ENCODE data around the gene BICDL1.

Gene BICDL1

GRCh38 chr12:120121766-120122293, 132.8 kb downstream of the BICDL1 start:
- no peak overlapping the region for H2BK5ac ChIP-seq (ENCODE audit: low read depth, low read length, poor library complexity)
- no peak overlapping the region for H3K4me2 ChIP-seq (ENCODE audit: low read length)
- no peak overlapping the region for H4K91ac ChIP-seq (ENCODE audit: low read depth, low read length)
- H3K23ac ChIP-seq (ENCODE audit: low read length) = no peak overlapping the region
- no CpG with 5 or more reads among the region's 4 CpGs for WGBS (ENCODE audit: extremely low coverage, insufficient coverage, insufficient read length)
- H3K9me3 ChIP-seq (ENCODE audit: insufficient read depth, low read depth, low read length) = no peaks in the 10 kb centered on the region
- H3K79me1 ChIP-seq (ENCODE audit: low read length) = peaks cover 6% of the 10 kb centered on the region
- H3K36me3 ChIP-seq (ENCODE audit: control insufficient read depth in 1 of 2, insufficient read depth in 2 of 2, low read length in 2 of 2) = peaks cover 3 to 7% of the 10 kb centered on the region in 2 experiments
- no peak overlapping the region for H3K4me3 ChIP-seq (ENCODE audit: low read depth, low read length)
- no peak for DNase-seq
- no peak overlapping the region for H3K14ac ChIP-seq (ENCODE audit: low read length)
- H4K8ac ChIP-seq (ENCODE audit: low read depth, low read length) = no peak overlapping the region
- H2AK5ac ChIP-seq (ENCODE audit: low read length) = no peak overlapping the region
- H3K9ac ChIP-seq (ENCODE audit: low read length) = no peak overlapping the region
- H4K12ac ChIP-seq (ENCODE audit: low read depth, low read length) = no peak overlapping the region
- no peak overlapping the region for H3K27ac ChIP-seq (ENCODE audit: low read depth, low read length)
- H3K4me1 ChIP-seq (ENCODE audit: control insufficient read depth in 1 of 2, insufficient read depth in 2 of 2, low read length in 2 of 2) = peaks cover 9 to 10% of the 10 kb centered on the region in 2 experiments
- H3K18ac ChIP-seq (ENCODE audit: low read length) = no peak overlapping the region
- peaks cover 6% of the 10 kb centered on the region for H3K79me2 ChIP-seq (ENCODE audit: control insufficient read depth, insufficient read depth, low read length, poor library complexity)
- no peak overlapping the region for H2BK120ac ChIP-seq (ENCODE audit: insufficient read depth, low read length, poor library complexity)
- H3K27me3 ChIP-seq (ENCODE audit: insufficient read depth, low read length) = no peaks in the 10 kb centered on the region
- no peak overlapping the region for H2AFZ ChIP-seq (ENCODE audit: insufficient read depth, low read length, poor library complexity)
- no peak overlapping the region for H2BK12ac ChIP-seq (ENCODE audit: low read length)
- H3K4ac ChIP-seq (ENCODE audit: low read depth, low read length) = no peak overlapping the region

GRCh38 chr12:120125029-120125428, 136.0 kb downstream of the BICDL1 start:
- no peak overlapping the region for H4K91ac ChIP-seq (ENCODE audit: low read depth, low read length)
- no CpG with 5 or more reads among the region's 4 CpGs for WGBS (ENCODE audit: extremely low coverage, insufficient coverage, insufficient read length)
- no peak overlapping the region for H3K4me3 ChIP-seq (ENCODE audit: low read depth, low read length)
- no peak overlapping the region for H3K9ac ChIP-seq (ENCODE audit: low read length)
- no peak overlapping the region for H2AFZ ChIP-seq (ENCODE audit: insufficient read depth, low read length, poor library complexity)
- H3K23ac ChIP-seq (ENCODE audit: low read length) = no peak overlapping the region
- no peak overlapping the region for H3K4me2 ChIP-seq (ENCODE audit: low read length)
- DNase-seq = peak in 1 of 2 donors; percentile 6
- H3K27me3 ChIP-seq (ENCODE audit: insufficient read depth, low read length) = no peaks in the 10 kb centered on the region
- no peak overlapping the region for H3K18ac ChIP-seq (ENCODE audit: low read length)
- no peak overlapping the region for H4K12ac ChIP-seq (ENCODE audit: low read depth, low read length)
- no peak overlapping the region for H2AK5ac ChIP-seq (ENCODE audit: low read length)
- no peak overlapping the region for H3K27ac ChIP-seq (ENCODE audit: low read depth, low read length)
- no peak overlapping the region for H4K8ac ChIP-seq (ENCODE audit: low read depth, low read length)
- H2BK12ac ChIP-seq (ENCODE audit: low read length) = no peak overlapping the region
- no peaks in the 10 kb centered on the region for H3K9me3 ChIP-seq (ENCODE audit: insufficient read depth, low read depth, low read length)
- H3K4me1 ChIP-seq (ENCODE audit: control insufficient read depth in 1 of 2, insufficient read depth in 2 of 2, low read length in 2 of 2) = peaks cover 5 to 6% of the 10 kb centered on the region in 2 experiments
- H2BK5ac ChIP-seq (ENCODE audit: low read depth, low read length, poor library complexity) = no peak overlapping the region
- no peak overlapping the region for H3K4ac ChIP-seq (ENCODE audit: low read depth, low read length)
- no peak overlapping the region for H3K14ac ChIP-seq (ENCODE audit: low read length)
- H3K79me1 ChIP-seq (ENCODE audit: low read length) = no peaks in the 10 kb centered on the region
- peaks cover 30 to 35% of the 10 kb centered on the region in 2 experiments for H3K36me3 ChIP-seq (ENCODE audit: control insufficient read depth in 1 of 2, insufficient read depth in 2 of 2, low read length in 2 of 2)
- H3K79me2 ChIP-seq (ENCODE audit: control insufficient read depth, insufficient read depth, low read length, poor library complexity) = no peaks in the 10 kb centered on the region
- no peak overlapping the region for H2BK120ac ChIP-seq (ENCODE audit: insufficient read depth, low read length, poor library complexity)

GRCh38 chr12:120125792-120126634, 137.0 kb downstream of the BICDL1 start:
- H3K4ac ChIP-seq (ENCODE audit: low read depth, low read length) = no peak overlapping the region
- no peaks in the 10 kb centered on the region for H3K79me1 ChIP-seq (ENCODE audit: low read length)
- no peak overlapping the region for H4K12ac ChIP-seq (ENCODE audit: low read depth, low read length)
- peaks cover 39 to 44% of the 10 kb centered on the region in 2 experiments for H3K36me3 ChIP-seq (ENCODE audit: control insufficient read depth in 1 of 2, insufficient read depth in 2 of 2, low read length in 2 of 2)
- H3K4me1 ChIP-seq (ENCODE audit: control insufficient read depth in 1 of 2, insufficient read depth in 2 of 2, low read length in 2 of 2) = peaks cover 5 to 6% of the 10 kb centered on the region in 2 experiments
- H3K4me2 ChIP-seq (ENCODE audit: low read length) = no peak overlapping the region
- H2BK5ac ChIP-seq (ENCODE audit: low read depth, low read length, poor library complexity) = no peak overlapping the region
- H2BK12ac ChIP-seq (ENCODE audit: low read length) = no peak overlapping the region
- H3K79me2 ChIP-seq (ENCODE audit: control insufficient read depth, insufficient read depth, low read length, poor library complexity) = no peaks in the 10 kb centered on the region
- no peak overlapping the region for H4K91ac ChIP-seq (ENCODE audit: low read depth, low read length)
- H3K9me3 ChIP-seq (ENCODE audit: insufficient read depth, low read depth, low read length) = no peaks in the 10 kb centered on the region
- no peak overlapping the region for H2AK5ac ChIP-seq (ENCODE audit: low read length)
- no peak overlapping the region for H3K9ac ChIP-seq (ENCODE audit: low read length)
- no peak overlapping the region for H3K23ac ChIP-seq (ENCODE audit: low read length)
- H4K8ac ChIP-seq (ENCODE audit: low read depth, low read length) = no peak overlapping the region
- H2BK120ac ChIP-seq (ENCODE audit: insufficient read depth, low read length, poor library complexity) = no peak overlapping the region
- no peak overlapping the region for H3K14ac ChIP-seq (ENCODE audit: low read length)
- no peak overlapping the region for H3K18ac ChIP-seq (ENCODE audit: low read length)
- no CpG with 5 or more reads among the region's 6 CpGs for WGBS (ENCODE audit: extremely low coverage, insufficient coverage, insufficient read length)
- H3K27me3 ChIP-seq (ENCODE audit: insufficient read depth, low read length) = no peaks in the 10 kb centered on the region
- DNase-seq = peak in 1 of 2 donors; percentile 31
- H3K4me3 ChIP-seq (ENCODE audit: low read depth, low read length) = no peak overlapping the region
- H3K27ac ChIP-seq (ENCODE audit: low read depth, low read length) = no peak overlapping the region
- H2AFZ ChIP-seq (ENCODE audit: insufficient read depth, low read length, poor library complexity) = no peak overlapping the region

- Histone ChIP-seq H3K9ac (ENCODE audit: low read length) (no peak overlapping the region), H2AK5ac (ENCODE audit: low read length) (no peak overlapping the region), H4K8ac (ENCODE audit: low read depth, low read length) (no peak overlapping the region), H2BK120ac (ENCODE audit: insufficient read depth, low read length, poor library complexity) (no peak overlapping the region), H3K14ac (ENCODE audit: low read length) (no peak overlapping the region), H3K4me3 (ENCODE audit: low read depth, low read length) (no peak overlapping the region), H3K36me3 (ENCODE audit: control insufficient read depth in 1 of 2, insufficient read depth in 2 of 2, low read length in 2 of 2) (peaks cover 45 to 51% of the 10 kb centered on the region in 2 experiments), H4K91ac (ENCODE audit: low read depth, low read length) (no peak overlapping the region), H3K27me3 (ENCODE audit: insufficient read depth, low read length) (no peaks in the 10 kb centered on the region), H3K4ac (ENCODE audit: low read depth, low read length) (no peak overlapping the region), H3K79me2 (ENCODE audit: control insufficient read depth, insufficient read depth, low read length, poor library complexity) (no peaks in the 10 kb centered on the region), H3K18ac (ENCODE audit: low read length) (no peak overlapping the region), H3K27ac (ENCODE audit: low read depth, low read length) (no peak overlapping the region), H4K12ac (ENCODE audit: low read depth, low read length) (no peak overlapping the region), H3K79me1 (ENCODE audit: low read length) (no peaks in the 10 kb centered on the region), H3K23ac (ENCODE audit: low read length) (no peak overlapping the region), H3K4me2 (ENCODE audit: low read length) (no peak overlapping the region), H3K9me3 (ENCODE audit: insufficient read depth, low read depth, low read length) (peaks cover 2% of the 10 kb centered on the region), H3K4me1 (ENCODE audit: control insufficient read depth in 1 of 2, insufficient read depth in 2 of 2, low read length in 2 of 2) (peaks cover 5 to 6% of the 10 kb centered on the region in 2 experiments), H2AFZ (ENCODE audit: insufficient read depth, low read length, poor library complexity) (no peak overlapping the region), H2BK5ac (ENCODE audit: low read depth, low read length, poor library complexity) (no peak overlapping the region), H2BK12ac (ENCODE audit: low read length) (no peak overlapping the region)
- DNase-seq = peak in 1 of 2 donors; percentile 30
- no CpG with 5 or more reads among the region's 2 CpGs for WGBS (ENCODE audit: extremely low coverage, insufficient coverage, insufficient read length)
Measured at GRCh38 chr12:120126635-120127005, 137.6 kb downstream of the BICDL1 start.

Data from trophoblast cell (in vitro differentiated cells and primary cell).